Measurements from ENCODE around the gene CSRP2.

- no peak for TF ChIP-seq POLR2A (IDR thresholded peaks at IDR 0.05; ENCODE audit: borderline replicate concordance, extremely low read depth, insufficient read depth, insufficient read length)
- no peak for TF ChIP-seq CEBPB (IDR thresholded peaks at IDR 0.05; ENCODE audit: low read depth)
- no peak for TF ChIP-seq SRF (IDR thresholded peaks at IDR 0.05; ENCODE audit: low read depth)
- TF ChIP-seq, protein P1, sequence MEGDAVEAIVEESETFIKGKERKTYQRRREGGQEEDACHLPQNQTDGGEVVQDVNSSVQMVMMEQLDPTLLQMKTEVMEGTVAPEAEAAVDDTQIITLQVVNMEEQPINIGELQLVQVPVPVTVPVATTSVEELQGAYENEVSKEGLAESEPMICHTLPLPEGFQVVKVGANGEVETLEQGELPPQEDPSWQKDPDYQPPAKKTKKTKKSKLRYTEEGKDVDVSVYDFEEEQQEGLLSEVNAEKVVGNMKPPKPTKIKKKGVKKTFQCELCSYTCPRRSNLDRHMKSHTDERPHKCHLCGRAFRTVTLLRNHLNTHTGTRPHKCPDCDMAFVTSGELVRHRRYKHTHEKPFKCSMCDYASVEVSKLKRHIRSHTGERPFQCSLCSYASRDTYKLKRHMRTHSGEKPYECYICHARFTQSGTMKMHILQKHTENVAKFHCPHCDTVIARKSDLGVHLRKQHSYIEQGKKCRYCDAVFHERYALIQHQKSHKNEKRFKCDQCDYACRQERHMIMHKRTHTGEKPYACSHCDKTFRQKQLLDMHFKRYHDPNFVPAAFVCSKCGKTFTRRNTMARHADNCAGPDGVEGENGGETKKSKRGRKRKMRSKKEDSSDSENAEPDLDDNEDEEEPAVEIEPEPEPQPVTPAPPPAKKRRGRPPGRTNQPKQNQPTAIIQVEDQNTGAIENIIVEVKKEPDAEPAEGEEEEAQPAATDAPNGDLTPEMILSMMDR (IDR thresholded peaks at IDR 0.05 in 2 of 3, conservative IDR thresholded peaks at IDR 0.05 in 1 of 3; ENCODE audit: borderline replicate concordance in 1 of 3, insufficient read depth in 1 of 3, low read depth in 2 of 3, low read length in 2 of 3): no peak
- no peak for TF ChIP-seq POLR2AphosphoS5 (IDR thresholded peaks at IDR 0.05; ENCODE audit: low read depth, low read length)
- TF ChIP-seq MAX (IDR thresholded peaks at IDR 0.05): no peak
- no peak for TF ChIP-seq FOSL1 (IDR thresholded peaks at IDR 0.05; ENCODE audit: low read depth)
- TF ChIP-seq, protein P2, sequence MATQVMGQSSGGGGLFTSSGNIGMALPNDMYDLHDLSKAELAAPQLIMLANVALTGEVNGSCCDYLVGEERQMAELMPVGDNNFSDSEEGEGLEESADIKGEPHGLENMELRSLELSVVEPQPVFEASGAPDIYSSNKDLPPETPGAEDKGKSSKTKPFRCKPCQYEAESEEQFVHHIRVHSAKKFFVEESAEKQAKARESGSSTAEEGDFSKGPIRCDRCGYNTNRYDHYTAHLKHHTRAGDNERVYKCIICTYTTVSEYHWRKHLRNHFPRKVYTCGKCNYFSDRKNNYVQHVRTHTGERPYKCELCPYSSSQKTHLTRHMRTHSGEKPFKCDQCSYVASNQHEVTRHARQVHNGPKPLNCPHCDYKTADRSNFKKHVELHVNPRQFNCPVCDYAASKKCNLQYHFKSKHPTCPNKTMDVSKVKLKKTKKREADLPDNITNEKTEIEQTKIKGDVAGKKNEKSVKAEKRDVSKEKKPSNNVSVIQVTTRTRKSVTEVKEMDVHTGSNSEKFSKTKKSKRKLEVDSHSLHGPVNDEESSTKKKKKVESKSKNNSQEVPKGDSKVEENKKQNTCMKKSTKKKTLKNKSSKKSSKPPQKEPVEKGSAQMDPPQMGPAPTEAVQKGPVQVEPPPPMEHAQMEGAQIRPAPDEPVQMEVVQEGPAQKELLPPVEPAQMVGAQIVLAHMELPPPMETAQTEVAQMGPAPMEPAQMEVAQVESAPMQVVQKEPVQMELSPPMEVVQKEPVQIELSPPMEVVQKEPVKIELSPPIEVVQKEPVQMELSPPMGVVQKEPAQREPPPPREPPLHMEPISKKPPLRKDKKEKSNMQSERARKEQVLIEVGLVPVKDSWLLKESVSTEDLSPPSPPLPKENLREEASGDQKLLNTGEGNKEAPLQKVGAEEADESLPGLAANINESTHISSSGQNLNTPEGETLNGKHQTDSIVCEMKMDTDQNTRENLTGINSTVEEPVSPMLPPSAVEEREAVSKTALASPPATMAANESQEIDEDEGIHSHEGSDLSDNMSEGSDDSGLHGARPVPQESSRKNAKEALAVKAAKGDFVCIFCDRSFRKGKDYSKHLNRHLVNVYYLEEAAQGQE (IDR thresholded peaks at IDR 0.05; ENCODE audit: low read depth): no peak
- no peak for TF ChIP-seq EZH2 (IDR thresholded peaks at IDR 0.05)
- TF ChIP-seq ZNF274 (IDR thresholded peaks at IDR 0.05; ENCODE audit: low read depth, low read length): no peak
- no peak for TF ChIP-seq ZBTB33 (IDR thresholded peaks at IDR 0.05; ENCODE audit: extremely low read depth, insufficient replicate concordance, low read length)
- TF ChIP-seq EGR1 (IDR thresholded peaks at IDR 0.05; ENCODE audit: low read depth): no peak
- TF ChIP-seq TCF7L2 (IDR thresholded peaks at IDR 0.05; ENCODE audit: borderline replicate concordance, extremely low read depth, insufficient read depth, insufficient read length): no peak
- no peak for TF ChIP-seq JUND (IDR thresholded peaks at IDR 0.05)
Observed at GRCh38 chr12:76871742-76872141, 7.1 kb downstream of the CSRP2 start.

All from HCT116 (cell line).